Metanephros (tissue), 2 donors: ENCODE measurements around the gene SLC37A3. TPM values are rescaled to one million over a fixed set of nuclear protein-coding genes. Genes with fewer than 3 reads are reported as not detected.

ENCODE experiments used
- small RNA-seq: library from RNA; depleted of rRNA; stranded (forward); fragments of <200 nt; gene quantifications from one replicate; pipeline ENCODE3, GENCODE V24; 2014; ENCODE audit warnings: low replicate concordance
- total RNA-seq: library from RNA; depleted of rRNA; stranded (reverse); fragments of >200 nt; gene quantifications from one replicate; pipeline ENCODE4 v1.2.3, GENCODE V29; 2014

Gene SLC37A3
- 64.3 TPM for total RNA-seq

GRCh38 chr7:140397784-140398750, at the start of gene SLC37A3:
Gene SLC37A3 (minus strand): TSS chr7:140398530. CDS start chr7:140382526, 16,004 bp downstream.

DNA sequence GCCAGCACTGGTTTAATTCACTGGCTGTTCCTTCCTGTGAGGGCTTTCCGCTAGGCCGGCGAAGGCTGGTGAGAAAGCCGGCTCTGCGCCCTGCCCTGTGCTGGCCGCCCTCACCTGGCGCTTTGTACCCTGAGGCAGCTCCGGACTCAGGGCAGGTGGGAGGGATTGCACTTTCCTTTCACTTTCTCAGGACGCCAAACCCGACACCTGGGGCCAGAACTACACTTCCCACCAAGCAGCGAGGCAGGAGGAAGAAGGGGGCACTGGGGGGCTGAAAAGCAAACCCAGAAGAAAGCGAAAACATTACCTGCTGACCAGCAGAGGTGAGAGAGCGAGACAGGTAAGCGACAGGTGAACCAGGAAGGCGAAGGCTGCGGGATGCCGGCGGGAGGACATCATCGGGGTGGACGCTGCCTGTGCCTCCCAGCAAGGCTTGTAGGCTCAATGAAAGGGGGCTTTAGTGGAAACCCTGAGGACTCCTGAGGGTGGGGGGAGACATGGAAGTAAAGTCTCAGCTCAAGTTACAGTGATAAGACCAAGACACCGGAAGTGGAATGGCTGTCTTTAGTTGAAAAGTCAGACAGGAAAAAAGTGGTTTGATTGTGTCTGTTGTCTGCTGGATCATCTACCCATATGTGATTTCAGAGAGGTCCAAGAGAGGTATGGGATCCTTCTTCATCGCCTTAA, 5.7 kb upstream of the SLC37A3 start, which contains the start of gene RAB19:
Gene RAB19 (plus strand): TSS at position 181 of the 687 bp plus-strand sequence. CDS start 3,589 bp downstream, outside the sequence.

Small RNAs within 50 kb of the gene (small RNA-seq; reads per million reads assigned to genes)
- gene RNA5SP247: not detected
- 2.0 reads per million, percentile 89 among the genes with 10 or more reads in this experiment for gene RNA5SP248

Other genes with a start within 250 kb of the SLC37A3 start
- gene KDM7A, start 221.5 kb downstream of the SLC37A3 start, total RNA-seq: 13.7 TPM
- gene RAB19, start 5.5 kb upstream of the SLC37A3 start, total RNA-seq: 4.7 TPM
- gene MKRN1, start 81.0 kb upstream of the SLC37A3 start, total RNA-seq: 100.0 TPM
- gene DENND2A, start 242.3 kb upstream of the SLC37A3 start, total RNA-seq: 32.6 TPM